ENCODE measurements around the gene OR1L8. TPM values are rescaled to one million over a fixed set of nuclear protein-coding genes. Genes with fewer than 3 reads are reported as not detected.
"Not testable (repeated sequence)": the region's sequence is repeated elsewhere in the genome, so short reads cannot be mapped to it uniquely, and the experiment has no call there.

The OR1L8 gene
- 0.10 TPM for total RNA-seq

GRCh38 chr9:122583284-122583683 lies at the start of gene OR1L8:
Gene OR1L8, minus strand, starts transcription at chr9:122583384. Its CDS starts 14,907 bp downstream, at chr9:122568477.
- H3K9me3 ChIP-seq (ENCODE audit: low read depth, low read length); H3K27me3 ChIP-seq (ENCODE audit: insufficient read depth, low read length); H3K4me1 ChIP-seq (ENCODE audit: insufficient read depth, low read length); H3K4me3 ChIP-seq (ENCODE audit: low read length): not testable (repeated sequence)

GRCh38 chr9:122619996-122620395 lies 36.8 kb upstream of the OR1L8 start:
- H3K4me3 ChIP-seq (ENCODE audit: low read length), result no peak overlapping the region
- H3K9me3 ChIP-seq (ENCODE audit: low read depth, low read length), result no peaks in the 10 kb centered on the region
- no peaks in the 10 kb centered on the region for H3K27me3 ChIP-seq (ENCODE audit: insufficient read depth, low read length)
- no peaks in the 10 kb centered on the region for H3K4me1 ChIP-seq (ENCODE audit: insufficient read depth, low read length)

GRCh38 chr9:122614362-122614761 lies 31.2 kb upstream of the OR1L8 start, which contains the start of gene OR1Q1:
Gene OR1Q1, plus strand, starts transcription at chr9:122614738. Its CDS starts 0 bp downstream, at chr9:122614738.
- H3K4me1 ChIP-seq (ENCODE audit: insufficient read depth, low read length), result no peaks in the 10 kb centered on the region
- no peaks in the 10 kb centered on the region for H3K27me3 ChIP-seq (ENCODE audit: insufficient read depth, low read length)
- H3K4me3 ChIP-seq (ENCODE audit: low read length), result no peak within 1 kb of the TSS
- H3K9me3 ChIP-seq (ENCODE audit: low read depth, low read length), result no peaks in the 10 kb centered on the region

DNA sequence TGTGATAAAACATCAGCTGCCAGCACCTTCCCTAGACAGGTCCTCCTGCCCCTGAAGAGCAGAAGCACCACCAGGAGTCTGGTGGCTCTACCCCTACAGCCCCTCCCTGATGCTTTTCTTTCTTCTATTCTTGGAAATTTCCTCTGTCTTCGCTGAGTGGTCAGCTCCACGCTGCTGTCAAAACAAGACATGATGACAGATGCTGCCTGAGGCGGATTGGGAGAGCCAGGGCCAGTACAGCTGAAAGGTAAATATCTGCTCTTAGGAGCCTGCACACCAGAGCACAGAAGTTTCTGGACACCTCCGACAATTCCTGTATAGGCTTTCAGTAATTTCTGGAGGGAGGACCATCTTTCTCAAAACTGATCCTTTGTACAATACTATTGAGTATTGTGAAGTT lies 26.6 kb upstream of the OR1L8 start:
- no peak overlapping the region for H3K4me3 ChIP-seq (ENCODE audit: low read length)
- H3K9me3 ChIP-seq (ENCODE audit: low read depth, low read length), result no peaks in the 10 kb centered on the region
- H3K4me1 ChIP-seq (ENCODE audit: insufficient read depth, low read length), result no peaks in the 10 kb centered on the region
- H3K27me3 ChIP-seq (ENCODE audit: insufficient read depth, low read length), result no peaks in the 10 kb centered on the region

DNA sequence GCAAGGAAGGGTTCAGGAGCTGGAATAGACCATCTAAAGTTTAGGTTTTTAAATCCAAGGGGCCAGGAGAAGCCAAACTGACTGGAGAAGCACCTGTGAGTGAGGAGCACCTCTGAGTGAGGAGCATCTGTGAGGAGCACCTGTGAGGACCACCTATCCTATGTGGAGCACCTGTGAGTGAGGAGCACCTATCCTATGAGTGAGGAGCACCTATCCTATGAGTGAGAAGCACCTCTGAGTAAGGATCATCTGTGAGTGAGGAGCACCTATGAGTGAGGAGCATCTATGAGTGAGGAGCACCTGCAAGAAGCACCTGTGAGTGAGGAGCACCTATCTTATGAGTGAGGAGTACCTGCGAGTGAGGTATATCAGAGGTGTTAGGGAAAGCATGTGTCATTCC lies 23.4 kb upstream of the OR1L8 start:
- H3K27me3 ChIP-seq (ENCODE audit: insufficient read depth, low read length), result no peaks in the 10 kb centered on the region
- no peaks in the 10 kb centered on the region for H3K4me1 ChIP-seq (ENCODE audit: insufficient read depth, low read length)
- no peak overlapping the region for H3K4me3 ChIP-seq (ENCODE audit: low read length)
- peaks cover 3% of the 10 kb centered on the region for H3K9me3 ChIP-seq (ENCODE audit: low read depth, low read length)

GRCh38 chr9:122605691-122606090 lies 22.5 kb upstream of the OR1L8 start:
- H3K4me3 ChIP-seq (ENCODE audit: low read length), result no peak overlapping the region
- H3K27me3 ChIP-seq (ENCODE audit: insufficient read depth, low read length), result no peaks in the 10 kb centered on the region
- peaks cover 7% of the 10 kb centered on the region for H3K9me3 ChIP-seq (ENCODE audit: low read depth, low read length)
- no peaks in the 10 kb centered on the region for H3K4me1 ChIP-seq (ENCODE audit: insufficient read depth, low read length)

- no peak overlapping the region for H3K4me3 ChIP-seq (ENCODE audit: low read length)
These were observed 2.8 kb downstream of the OR1L8 start for GRCh38 chr9:122580360-122580759.

GRCh38 chr9:122579874-122580273 lies 3.3 kb downstream of the OR1L8 start:
- H3K4me3 ChIP-seq (ENCODE audit: low read length), result no peak overlapping the region
- H3K4me1 ChIP-seq (ENCODE audit: insufficient read depth, low read length), result no peaks in the 10 kb centered on the region
- H3K27me3 ChIP-seq (ENCODE audit: insufficient read depth, low read length), result no peaks in the 10 kb centered on the region
- no peaks in the 10 kb centered on the region for H3K9me3 ChIP-seq (ENCODE audit: low read depth, low read length)

More at GRCh38 chr9:122580360-122580759, 2.8 kb downstream of the OR1L8 start:
- no peaks in the 10 kb centered on the region for H3K4me1 ChIP-seq (ENCODE audit: insufficient read depth, low read length)
- H3K9me3 ChIP-seq (ENCODE audit: low read depth, low read length), result no peaks in the 10 kb centered on the region
- no peaks in the 10 kb centered on the region for H3K27me3 ChIP-seq (ENCODE audit: insufficient read depth, low read length)

- H3K4me3 ChIP-seq (ENCODE audit: low read length), result no peak overlapping the region
- H3K27me3 ChIP-seq (ENCODE audit: insufficient read depth, low read length), result no peaks in the 10 kb centered on the region
- H3K4me1 ChIP-seq (ENCODE audit: insufficient read depth, low read length), result no peaks in the 10 kb centered on the region
- H3K9me3 ChIP-seq (ENCODE audit: low read depth, low read length), result no peaks in the 10 kb centered on the region
These were observed 10.7 kb downstream of the OR1L8 start for GRCh38 chr9:122572456-122572855.

DNA sequence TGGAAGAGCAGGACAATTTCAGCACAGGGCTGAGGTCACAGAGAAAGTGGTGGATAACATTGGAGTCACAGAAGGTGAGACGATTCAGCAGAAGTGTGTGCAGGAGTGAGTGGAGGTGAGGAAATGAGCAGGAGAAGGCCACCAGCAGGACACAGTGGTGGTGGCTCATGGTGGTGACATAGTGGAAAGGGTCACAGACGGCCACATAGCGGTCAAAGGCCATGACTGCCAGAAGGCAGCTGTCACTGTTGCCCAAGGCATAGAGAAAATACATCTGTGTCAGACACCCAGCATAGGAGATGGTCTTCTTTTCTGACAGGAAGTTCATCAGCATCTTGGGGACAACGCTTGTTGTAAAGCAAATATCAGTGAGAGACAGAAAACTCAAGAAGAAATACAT lies 15.3 kb downstream of the OR1L8 start:
- Histone ChIP-seq H3K9me3 (ENCODE audit: low read depth, low read length) (no peaks in the 10 kb centered on the region), H3K4me1 (ENCODE audit: insufficient read depth, low read length) (no peaks in the 10 kb centered on the region)

DNA sequence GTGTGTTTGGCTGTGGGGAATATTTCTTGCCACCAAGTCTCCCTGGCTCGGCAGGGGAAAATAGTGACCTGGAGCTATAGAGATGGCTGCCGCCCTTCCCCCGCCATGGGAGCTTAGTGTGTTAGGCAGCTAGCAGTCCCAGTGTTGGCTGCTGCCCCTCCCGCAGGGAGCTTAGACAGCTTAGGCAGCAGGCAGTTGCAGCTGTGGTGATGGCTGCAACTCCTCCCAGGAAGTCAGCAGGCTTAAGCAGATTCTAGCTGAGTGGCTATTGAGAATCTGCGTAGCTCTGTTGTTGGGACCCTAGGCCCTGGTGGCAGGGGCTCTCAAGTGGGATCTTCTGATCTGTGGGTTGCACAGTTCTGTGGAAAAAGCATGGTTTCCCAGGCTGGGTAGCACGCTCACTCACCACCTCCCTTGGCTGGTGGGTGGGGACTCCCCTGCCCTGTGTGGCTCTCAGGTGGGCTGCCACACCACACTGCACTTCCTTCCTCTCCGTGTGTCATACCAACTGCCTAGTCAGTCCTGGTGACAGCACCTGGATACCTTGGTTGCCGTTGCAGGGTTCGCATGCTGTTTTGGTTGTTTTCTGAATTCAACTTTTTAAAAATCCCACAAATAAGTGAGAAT lies 20.9 kb downstream of the OR1L8 start:
- Histone ChIP-seq H3K4me3 (ENCODE audit: low read length) (no peak overlapping the region), H3K4me1 (ENCODE audit: insufficient read depth, low read length) (no peaks in the 10 kb centered on the region), H3K9me3 (ENCODE audit: low read depth, low read length) (no peaks in the 10 kb centered on the region), H3K27me3 (ENCODE audit: insufficient read depth, low read length) (no peaks in the 10 kb centered on the region)

More for the DNA sequence above, 15.3 kb downstream of the OR1L8 start:
- no peaks in the 10 kb centered on the region for H3K27me3 ChIP-seq (ENCODE audit: insufficient read depth, low read length)
- H3K4me3 ChIP-seq (ENCODE audit: low read length), result no peak overlapping the region

DNA sequence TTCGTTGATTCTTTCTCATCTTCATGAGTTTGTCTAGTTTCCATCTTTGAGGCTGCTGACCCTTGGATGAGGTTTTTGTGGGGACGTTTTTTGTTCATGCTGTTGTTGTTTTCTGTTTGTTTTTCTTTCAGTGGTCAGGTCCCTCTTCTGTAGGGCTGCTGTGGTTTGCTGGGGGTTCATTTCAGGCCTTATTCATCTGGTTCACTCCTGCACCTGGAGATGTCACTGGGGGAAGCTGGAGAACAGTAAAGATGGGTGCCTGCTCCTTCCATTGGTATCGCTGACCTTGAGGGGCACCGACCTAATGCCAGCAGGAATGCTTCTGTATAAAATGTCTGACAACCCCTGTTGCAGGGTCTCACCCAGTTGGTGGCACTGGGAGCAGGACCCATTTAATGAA lies 21.7 kb downstream of the OR1L8 start:
- no peaks in the 10 kb centered on the region for H3K4me1 ChIP-seq (ENCODE audit: insufficient read depth, low read length)
- H3K9me3 ChIP-seq (ENCODE audit: low read depth, low read length), result no peaks in the 10 kb centered on the region
- no peak overlapping the region for H3K4me3 ChIP-seq (ENCODE audit: low read length)
- H3K27me3 ChIP-seq (ENCODE audit: insufficient read depth, low read length), result no peaks in the 10 kb centered on the region

- H3K4me1 ChIP-seq (ENCODE audit: insufficient read depth, low read length), result no peaks in the 10 kb centered on the region
These were observed 30.4 kb downstream of the OR1L8 start, which contains the start of gene OR1N2 for GRCh38 chr9:122552812-122553211. Gene OR1N2, plus strand, starts transcription at chr9:122553112. Its CDS starts 100 bp downstream, at chr9:122553212.

DNA sequence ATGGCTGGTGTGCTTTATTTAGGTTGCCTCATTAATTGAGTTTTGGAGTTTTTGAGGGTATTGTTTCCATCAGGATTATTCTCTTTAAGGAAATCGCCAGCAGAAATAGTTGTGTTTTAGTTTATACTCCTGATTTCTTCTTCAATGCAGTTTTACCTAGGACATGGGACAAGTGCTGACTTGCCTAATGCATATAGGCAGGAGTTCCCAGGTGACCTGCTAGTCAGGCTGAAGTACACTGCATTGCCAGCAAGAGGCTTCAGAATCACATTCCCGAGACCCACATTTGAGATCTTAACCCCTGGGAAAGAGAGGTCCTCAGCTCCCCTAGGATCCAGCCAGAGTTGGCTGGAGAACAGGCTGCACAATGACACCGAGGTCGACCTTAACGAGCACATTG lies 31.8 kb downstream of the OR1L8 start:
- H3K4me3 ChIP-seq (ENCODE audit: low read length), result no peak overlapping the region
- H3K27me3 ChIP-seq (ENCODE audit: insufficient read depth, low read length), result peaks cover 6% of the 10 kb centered on the region
- no peaks in the 10 kb centered on the region for H3K4me1 ChIP-seq (ENCODE audit: insufficient read depth, low read length)
- no peaks in the 10 kb centered on the region for H3K9me3 ChIP-seq (ENCODE audit: low read depth, low read length)

More at GRCh38 chr9:122552812-122553211, 30.4 kb downstream of the OR1L8 start, which contains the start of gene OR1N2:
- Histone ChIP-seq H3K4me3 (ENCODE audit: low read length) (no peak within 1 kb of the TSS), H3K27me3 (ENCODE audit: insufficient read depth, low read length) (peaks cover 6% of the 10 kb centered on the region), H3K9me3 (ENCODE audit: low read depth, low read length) (no peaks in the 10 kb centered on the region)

GRCh38 chr9:122546196-122546595 lies 37.0 kb downstream of the OR1L8 start:
- no peaks in the 10 kb centered on the region for H3K4me1 ChIP-seq (ENCODE audit: insufficient read depth, low read length)
- H3K27me3 ChIP-seq (ENCODE audit: insufficient read depth, low read length), result peaks cover 4% of the 10 kb centered on the region
- H3K9me3 ChIP-seq (ENCODE audit: low read depth, low read length), result no peaks in the 10 kb centered on the region
- no peak overlapping the region for H3K4me3 ChIP-seq (ENCODE audit: low read length)

DNA sequence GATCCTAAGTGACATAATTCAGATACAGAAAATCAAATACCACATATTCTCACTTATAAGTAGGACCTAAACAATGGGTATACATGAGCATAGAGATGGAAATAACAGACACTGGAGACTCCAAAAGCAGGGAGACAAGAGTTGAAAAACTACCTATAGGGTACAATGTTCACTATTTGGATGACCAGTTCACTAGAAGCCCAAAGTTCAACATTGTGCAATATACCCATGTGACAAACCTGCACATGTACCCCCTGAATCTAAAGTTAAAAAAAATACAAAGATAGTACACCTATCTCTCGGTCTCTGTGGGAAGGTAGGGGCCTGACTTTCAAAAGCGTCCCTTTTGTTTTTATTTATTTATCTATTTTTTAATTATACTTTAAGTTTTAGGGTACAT lies 44.4 kb downstream of the OR1L8 start:
- no peak overlapping the region for H3K4me3 ChIP-seq (ENCODE audit: low read length)
- H3K4me1 ChIP-seq (ENCODE audit: insufficient read depth, low read length), result no peaks in the 10 kb centered on the region
- no peaks in the 10 kb centered on the region for H3K9me3 ChIP-seq (ENCODE audit: low read depth, low read length)
- no peaks in the 10 kb centered on the region for H3K27me3 ChIP-seq (ENCODE audit: insufficient read depth, low read length)

All from mononuclear cell (primary cell).